Hepatocyte (in vitro differentiated cells): ENCODE measurements around the gene CP.

Experiments
- EZH2 ChIP-seq: fragments of 200-600 bp; sonication (generic); IDR thresholded peaks from 2 replicates; pipeline ENCODE4 v1.6.1; 2016; ENCODE audit warnings: antibody characterized with exemption, mild to moderate bottlenecking, borderline replicate concordance
- TF ChIP-seq, protein P1 (sequence below): fragments of 200-600 bp; sonication (generic); IDR thresholded peaks from 2 replicates; pipeline ENCODE4 v1.5.1; 2016; ENCODE audit warnings: antibody characterized with exemption, mild to moderate bottlenecking; ENCODE audit not compliant: poor library complexity

DNA sequence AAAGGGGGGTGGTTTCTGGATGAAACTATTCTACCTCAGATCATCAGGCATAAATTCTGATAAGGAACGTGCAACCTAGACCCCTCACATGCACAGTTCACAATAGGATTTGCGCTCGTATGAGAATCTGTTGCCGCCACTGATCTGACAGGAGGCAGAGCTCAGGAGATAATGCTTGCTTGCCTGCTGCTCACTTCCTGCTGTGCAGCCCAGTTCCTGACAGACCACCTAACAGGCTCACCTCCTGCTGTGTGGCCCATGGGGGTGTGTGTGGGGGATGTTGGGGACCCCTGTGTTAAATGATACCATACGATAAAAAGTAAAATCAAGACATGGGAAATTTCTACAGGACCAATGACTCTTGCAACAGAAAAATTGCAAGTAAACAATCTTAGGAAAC lies 24.0 kb downstream of the CP start:
- TF ChIP-seq, protein P1, sequence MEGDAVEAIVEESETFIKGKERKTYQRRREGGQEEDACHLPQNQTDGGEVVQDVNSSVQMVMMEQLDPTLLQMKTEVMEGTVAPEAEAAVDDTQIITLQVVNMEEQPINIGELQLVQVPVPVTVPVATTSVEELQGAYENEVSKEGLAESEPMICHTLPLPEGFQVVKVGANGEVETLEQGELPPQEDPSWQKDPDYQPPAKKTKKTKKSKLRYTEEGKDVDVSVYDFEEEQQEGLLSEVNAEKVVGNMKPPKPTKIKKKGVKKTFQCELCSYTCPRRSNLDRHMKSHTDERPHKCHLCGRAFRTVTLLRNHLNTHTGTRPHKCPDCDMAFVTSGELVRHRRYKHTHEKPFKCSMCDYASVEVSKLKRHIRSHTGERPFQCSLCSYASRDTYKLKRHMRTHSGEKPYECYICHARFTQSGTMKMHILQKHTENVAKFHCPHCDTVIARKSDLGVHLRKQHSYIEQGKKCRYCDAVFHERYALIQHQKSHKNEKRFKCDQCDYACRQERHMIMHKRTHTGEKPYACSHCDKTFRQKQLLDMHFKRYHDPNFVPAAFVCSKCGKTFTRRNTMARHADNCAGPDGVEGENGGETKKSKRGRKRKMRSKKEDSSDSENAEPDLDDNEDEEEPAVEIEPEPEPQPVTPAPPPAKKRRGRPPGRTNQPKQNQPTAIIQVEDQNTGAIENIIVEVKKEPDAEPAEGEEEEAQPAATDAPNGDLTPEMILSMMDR = no peak
- no peak for TF ChIP-seq EZH2
